Esophagus muscularis mucosa (tissue), 3 donors: Measurements from ENCODE around the gene CXCL5.
"Not testable (repeated sequence)": the region's sequence is repeated elsewhere in the genome, so short reads cannot be mapped to it uniquely, and the experiment has no call there.

ENCODE experiments used
- POLR2A ChIP-seq: fragments of 450-650 bp; IDR thresholded peaks from one replicate; pipeline ENCODE4 v1.6.1; 2017; ENCODE audit warnings: antibody characterized with exemption, moderate library complexity, mild to moderate bottlenecking, low read depth
- TF ChIP-seq, protein P1 (sequence below), 3 experiments: fragments of 200-600 bp in 2 of 3; fragments of 450-650 bp in 1 of 3; sonication (generic) in 2 of 3; IDR thresholded peaks; one replicate each; pipeline ENCODE4 v1.5.1; 2017 to 2019; ENCODE audit warnings: antibody characterized with exemption in 3 of 3, mild to moderate bottlenecking in 2 of 3, moderate library complexity in 1 of 3

DNA sequence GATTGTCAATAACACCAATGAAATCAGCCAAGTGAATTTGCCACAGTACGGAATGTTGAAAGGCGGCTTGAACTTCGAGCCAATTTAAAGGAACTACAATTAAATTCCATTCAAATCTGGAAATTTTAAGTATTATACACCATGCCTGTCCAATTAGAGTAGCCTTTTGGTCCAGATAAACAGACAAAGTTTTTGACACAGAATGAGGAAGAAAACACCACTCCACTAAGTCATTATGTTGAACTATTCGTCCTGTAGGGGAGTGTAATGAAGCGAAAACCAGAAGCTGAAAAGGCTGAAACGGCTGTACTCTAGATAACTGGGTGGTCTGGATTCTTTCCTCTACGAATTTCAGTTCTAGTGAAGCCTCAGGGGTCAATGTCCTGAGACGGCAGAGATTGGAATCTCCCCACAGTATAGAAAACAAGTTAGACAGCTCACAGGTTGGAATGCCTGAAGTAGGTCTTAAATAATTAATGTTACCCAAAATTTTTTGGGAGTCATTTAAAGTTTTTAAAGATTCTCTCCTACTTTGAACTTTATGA is 48.0 kb downstream of the CXCL5 start:
- TF ChIP-seq, protein P1, sequence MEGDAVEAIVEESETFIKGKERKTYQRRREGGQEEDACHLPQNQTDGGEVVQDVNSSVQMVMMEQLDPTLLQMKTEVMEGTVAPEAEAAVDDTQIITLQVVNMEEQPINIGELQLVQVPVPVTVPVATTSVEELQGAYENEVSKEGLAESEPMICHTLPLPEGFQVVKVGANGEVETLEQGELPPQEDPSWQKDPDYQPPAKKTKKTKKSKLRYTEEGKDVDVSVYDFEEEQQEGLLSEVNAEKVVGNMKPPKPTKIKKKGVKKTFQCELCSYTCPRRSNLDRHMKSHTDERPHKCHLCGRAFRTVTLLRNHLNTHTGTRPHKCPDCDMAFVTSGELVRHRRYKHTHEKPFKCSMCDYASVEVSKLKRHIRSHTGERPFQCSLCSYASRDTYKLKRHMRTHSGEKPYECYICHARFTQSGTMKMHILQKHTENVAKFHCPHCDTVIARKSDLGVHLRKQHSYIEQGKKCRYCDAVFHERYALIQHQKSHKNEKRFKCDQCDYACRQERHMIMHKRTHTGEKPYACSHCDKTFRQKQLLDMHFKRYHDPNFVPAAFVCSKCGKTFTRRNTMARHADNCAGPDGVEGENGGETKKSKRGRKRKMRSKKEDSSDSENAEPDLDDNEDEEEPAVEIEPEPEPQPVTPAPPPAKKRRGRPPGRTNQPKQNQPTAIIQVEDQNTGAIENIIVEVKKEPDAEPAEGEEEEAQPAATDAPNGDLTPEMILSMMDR (IDR thresholded peaks at IDR 0.05) = not testable (repeated sequence)
- not testable (repeated sequence) for TF ChIP-seq POLR2A
